Brain microvascular endothelial cell (primary cell): ENCODE measurements around the gene TWF2.

Experiments used
- DNase-seq: peaks from one replicate; pipeline ENCODE4 v3.0.0-alpha.2; 2020
- H3K27ac ChIP-seq: fragments of 250-450 bp; sonication (Bioruptor Pico); 2 replicates; pipeline ENCODE4 v1.5.1; 2020; ENCODE audit warnings: mild to moderate bottlenecking, moderate library complexity
- H3K27me3 ChIP-seq: fragments of 250-450 bp; sonication (Bioruptor Pico); replicated peaks from 2 replicates; pipeline ENCODE4 v1.5.1; 2020; ENCODE audit warnings: mild to moderate bottlenecking
- H3K36me3 ChIP-seq: fragments of 250-450 bp; sonication (Bioruptor Pico); replicated peaks from 2 replicates; pipeline ENCODE4 v1.5.1; 2020; ENCODE audit warnings: mild to moderate bottlenecking
- H3K4me3 ChIP-seq: 2 replicates; pipeline ENCODE4 v1.5.1; 2011; ENCODE audit warnings: low read depth, mild to moderate bottlenecking, control low read depth, low read length, moderate library complexity
- CTCF ChIP-seq: IDR thresholded peaks from 2 replicates; pipeline ENCODE4 v1.5.1; 2011; ENCODE audit warnings: low read depth, mild to moderate bottlenecking, moderate library complexity, low read length, control low read depth, inconsistent platforms; ENCODE audit errors: missing control alignments
- in situ Hi-C: cut with HindIII; loops from 2 replicates; pipeline ENCODE4 v1.10.0; 2017; ENCODE audit warnings: low sequenced_read_pairs, low pct_ligation_motif_present

Gene TWF2

DNA sequence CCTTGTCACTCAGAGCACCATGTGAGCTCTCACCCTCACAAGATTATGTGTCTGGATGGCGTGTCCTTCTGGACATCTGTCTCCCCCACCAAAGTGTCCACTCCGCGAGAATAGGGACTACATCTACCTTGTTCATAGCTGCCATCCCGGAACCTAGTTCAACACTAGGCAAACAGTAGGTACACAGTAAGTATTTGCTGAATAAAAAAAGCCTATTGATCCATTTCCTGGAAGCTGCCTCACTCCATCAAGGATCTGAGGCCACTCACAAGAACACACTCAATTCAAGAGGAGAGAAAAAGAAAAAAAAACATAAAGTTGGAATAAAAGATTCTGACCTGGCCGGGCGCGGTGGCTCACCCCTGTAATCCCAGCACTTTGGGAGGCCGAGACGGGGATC is 52.2 kb downstream of the TWF2 start:
- Histone ChIP-seq H3K4me3 (no peak overlapping the region), H3K36me3 (no peaks in the 10 kb centered on the region), H3K27me3 (no peaks in the 10 kb centered on the region), H3K27ac (no peak overlapping the region)
- DNase-seq = no peak
- in situ Hi-C loops = no loop called here
- no peak for TF ChIP-seq CTCF

DNA sequence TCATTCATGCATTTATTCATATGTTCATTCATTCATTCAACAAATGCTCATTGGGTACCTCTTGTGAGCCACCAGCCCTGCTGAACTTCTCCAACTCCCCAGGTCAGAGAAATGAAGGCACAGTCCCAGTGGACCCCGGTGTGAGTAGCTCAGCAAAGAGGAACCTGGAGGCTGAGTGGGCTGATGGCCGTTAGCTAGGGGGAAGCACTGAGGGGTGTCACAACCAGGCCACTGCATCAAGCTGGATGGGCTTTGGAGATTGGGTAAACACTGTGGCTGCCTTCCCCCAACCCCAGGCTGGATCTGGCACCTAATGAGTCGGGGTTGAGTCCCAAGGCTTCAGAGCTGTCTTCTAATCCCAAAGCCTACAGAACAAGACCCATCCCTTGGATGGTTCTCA is 53.1 kb downstream of the TWF2 start:
- DNase-seq = no peak
- Histone ChIP-seq H3K27ac (no peak overlapping the region), H3K36me3 (no peaks in the 10 kb centered on the region), H3K4me3 (no peak overlapping the region), H3K27me3 (no peaks in the 10 kb centered on the region)
- in situ Hi-C loops = no loop called here
- TF ChIP-seq CTCF = no peak

DNA sequence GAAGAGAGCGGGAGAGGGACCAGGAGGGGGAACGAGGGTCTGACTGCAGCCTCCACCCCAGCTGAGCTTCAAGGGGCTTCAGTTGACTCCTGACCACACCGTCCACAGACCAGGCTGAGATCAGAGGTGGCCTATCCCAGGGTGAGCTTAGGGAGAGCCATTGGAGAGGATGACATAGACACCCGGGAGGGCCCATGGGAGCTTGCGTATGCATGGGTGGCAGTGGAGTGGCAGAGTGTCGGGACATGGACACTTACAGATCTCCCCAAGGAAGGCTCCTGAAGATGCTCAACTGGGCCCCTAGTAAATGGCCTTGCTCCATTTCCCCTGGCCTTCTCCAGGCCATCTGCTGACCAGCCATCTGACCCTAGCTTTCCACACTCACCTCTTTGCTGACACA is 53.6 kb downstream of the TWF2 start:
- no peak for TF ChIP-seq CTCF
- DNase-seq = no peak
- in situ Hi-C loops = no loop called here
- Histone ChIP-seq H3K27me3 (no peaks in the 10 kb centered on the region), H3K27ac (no peak overlapping the region), H3K4me3 (no peak overlapping the region), H3K36me3 (no peaks in the 10 kb centered on the region)

DNA sequence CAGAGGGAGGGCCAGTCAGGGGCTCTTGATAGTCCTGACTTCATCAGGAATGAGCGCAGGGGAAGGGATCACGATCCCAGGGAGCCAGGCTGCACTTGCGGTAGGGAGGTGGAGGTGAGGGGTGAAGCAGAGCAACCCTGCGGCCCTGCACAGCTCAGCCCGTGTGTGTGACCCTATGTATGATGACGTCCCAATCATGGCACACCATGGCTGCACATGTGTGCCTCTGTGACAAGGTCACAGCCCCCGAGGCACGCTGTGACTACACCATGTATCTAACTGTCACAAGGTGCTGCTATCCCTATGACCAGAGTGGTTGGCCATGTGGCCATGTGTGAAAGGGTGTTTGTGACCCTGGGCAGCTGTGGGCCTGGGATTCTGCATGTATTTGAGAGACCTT is 54.3 kb downstream of the TWF2 start:
- no peaks in the 10 kb centered on the region for H3K27me3 ChIP-seq
- no peak for DNase-seq
- H3K4me3 ChIP-seq = no peak overlapping the region
- in situ Hi-C loops = no loop called here
- no peak overlapping the region for H3K27ac ChIP-seq
- TF ChIP-seq CTCF = no peak
- no peaks in the 10 kb centered on the region for H3K36me3 ChIP-seq

DNA sequence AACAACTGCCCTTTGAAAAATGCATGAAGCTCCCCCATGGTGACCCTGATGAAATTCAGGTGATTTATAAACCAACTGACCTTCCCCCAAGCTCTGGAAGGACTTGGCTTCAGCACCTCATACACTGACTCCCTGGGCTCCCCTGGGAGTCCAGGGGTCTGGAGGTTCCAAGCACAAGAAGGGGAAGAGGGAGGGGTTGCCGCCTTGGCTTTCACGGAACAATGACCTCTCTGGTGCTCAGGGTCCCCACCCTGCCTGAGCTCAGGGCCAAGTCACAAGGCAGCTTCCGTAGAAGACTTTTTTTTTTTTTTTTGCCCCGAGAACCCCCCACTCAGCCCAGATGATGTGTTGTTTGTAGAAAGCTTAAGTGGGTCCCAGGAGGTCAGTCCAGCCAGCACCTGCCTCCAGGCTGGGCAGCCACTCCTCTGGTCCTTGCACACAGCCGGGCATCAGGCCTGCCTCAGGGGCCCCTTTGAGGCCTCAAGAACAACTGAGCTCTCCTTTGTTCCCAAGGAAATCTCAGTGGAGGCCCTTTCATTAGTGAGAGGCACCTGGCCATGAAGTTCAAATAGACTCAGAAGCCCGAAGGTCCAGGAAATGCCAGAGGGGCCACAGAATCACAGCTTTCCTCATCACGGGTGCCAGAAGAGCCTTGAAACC is 55.0 kb downstream of the TWF2 start:
- DNase-seq = no peak
- TF ChIP-seq CTCF = no peak
- no peaks in the 10 kb centered on the region for H3K36me3 ChIP-seq
- no peaks in the 10 kb centered on the region for H3K27me3 ChIP-seq
- in situ Hi-C loops = no loop called here
- no peak overlapping the region for H3K4me3 ChIP-seq
- no peak overlapping the region for H3K27ac ChIP-seq

DNA sequence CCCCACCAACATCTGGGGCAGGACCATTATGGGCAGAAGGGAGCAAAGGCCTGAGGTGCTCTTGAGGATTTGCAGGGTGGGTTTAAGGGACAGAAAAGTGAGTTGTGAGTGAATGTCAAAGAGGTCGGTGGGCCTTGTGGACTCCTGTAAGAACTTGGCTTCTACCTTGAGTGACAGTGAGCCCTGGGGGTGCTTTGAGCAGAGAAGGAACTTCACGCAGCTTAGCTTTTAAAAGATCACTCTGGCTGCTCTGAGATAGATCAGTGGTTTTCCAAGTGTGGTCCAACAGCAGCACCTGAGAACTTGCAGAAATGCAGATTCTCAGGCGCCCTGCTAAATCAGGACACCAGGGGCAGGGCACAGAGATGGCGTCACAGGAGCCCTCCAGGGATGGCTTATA is 56.3 kb downstream of the TWF2 start:
- no peak for TF ChIP-seq CTCF
- no peaks in the 10 kb centered on the region for H3K27me3 ChIP-seq
- H3K4me3 ChIP-seq = no peak overlapping the region
- H3K36me3 ChIP-seq = no peaks in the 10 kb centered on the region
- DNase-seq = no peak
- in situ Hi-C loops = no loop called here
- no peak overlapping the region for H3K27ac ChIP-seq
